Measurements from ENCODE around the gene TNFSF9. TPM values are rescaled to one million over a fixed set of nuclear protein-coding genes. Genes with fewer than 3 reads are reported as not detected.

Gene TNFSF9
- total and polyA plus RNA-seq, 2 of the 8 experiments (the other 6 are each of a cell fraction or from before 2014, with no cell fraction given): 1.7 to 4.4 TPM

GRCh38 chr19:6509118-6509971 lies 21.5 kb upstream of the TNFSF9 start (continued):
- TF ChIP-seq ZNF274 (IDR thresholded peaks at IDR 0.05; ENCODE audit: borderline replicate concordance, extremely low read depth, low read length) (no peak), JUN (IDR thresholded peaks at IDR 0.05; ENCODE audit: low read depth, low read length) (no peak)

Data from H1 (cell line).